PC-9 (cell line): Measurements from ENCODE around the gene ZNF469.

Experiments used
- CTCF ChIP-seq: fragments of 200-600 bp; sonication (generic); conservative IDR thresholded peaks from 2 replicates; pipeline ENCODE4 v1.6.1; 2017; ENCODE audit warnings: mixed run types, antibody characterized with exemption, mild to moderate bottlenecking, moderate library complexity
- EZH2 ChIP-seq: fragments of 200-600 bp; sonication (generic); IDR thresholded peaks from 2 replicates; pipeline ENCODE4 v1.8.0; 2017; ENCODE audit warnings: antibody characterized with exemption, low read depth

DNA sequence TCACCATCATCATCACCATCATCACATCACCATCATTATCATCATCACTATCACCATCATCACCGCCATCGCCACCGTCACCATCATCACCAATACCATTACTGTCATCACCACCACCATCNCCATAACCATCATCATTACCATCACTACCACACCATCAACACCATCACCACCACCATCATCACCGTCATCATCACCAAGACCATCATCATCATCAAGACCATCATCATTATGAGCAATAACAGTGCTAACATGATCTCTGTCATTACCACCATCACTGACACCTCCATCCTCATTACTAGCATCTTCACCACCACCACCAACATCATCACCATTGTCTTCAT, 16.1 kb upstream of the ZNF469 start:
- TF ChIP-seq CTCF (no peak), EZH2 (no peak)
